ENCODE results near the gene IRS1.
"Not testable (repeated sequence)": the region's sequence is repeated elsewhere in the genome, so short reads cannot be mapped to it uniquely, and the experiment has no call there.

The IRS1 gene

GRCh38 chr2:226799211-226799975 is at the start of gene IRS1:
TSS of gene IRS1 (minus strand) at chr2:226799820. CDS start at chr2:226798738, 1,082 bp downstream.
- no peak for DNase-seq

- DNase-seq, result no peak
Measured at GRCh38 chr2:226849349-226849748, 49.7 kb upstream of the IRS1 start.

- no peak for DNase-seq
Measured at GRCh38 chr2:226847511-226847910, 47.9 kb upstream of the IRS1 start.

GRCh38 chr2:226847090-226847489 is 47.5 kb upstream of the IRS1 start:
- no peak for DNase-seq

GRCh38 chr2:226845386-226846116 is 45.9 kb upstream of the IRS1 start:
- no peak for DNase-seq

- not testable (repeated sequence) for DNase-seq
Measured at GRCh38 chr2:226843001-226843400, 43.4 kb upstream of the IRS1 start.

- DNase-seq, result no peak
Measured at GRCh38 chr2:226839951-226840350, 40.3 kb upstream of the IRS1 start.

- DNase-seq, result no peak
Measured at GRCh38 chr2:226839161-226839560, 39.5 kb upstream of the IRS1 start.

- no peak for DNase-seq
Measured at GRCh38 chr2:226838722-226839121, 39.1 kb upstream of the IRS1 start.

- DNase-seq, result no peak
Measured at GRCh38 chr2:226837787-226838603, 38.4 kb upstream of the IRS1 start.

- DNase-seq, result no peak
Measured at GRCh38 chr2:226837334-226837733, 37.7 kb upstream of the IRS1 start.

GRCh38 chr2:226836548-226836885 is 36.9 kb upstream of the IRS1 start:
- no peak for DNase-seq

- peak; percentile 80 for DNase-seq
Measured at GRCh38 chr2:226835796-226836547, 36.4 kb upstream of the IRS1 start, which contains the start of gene RHBDD1. TSS of gene RHBDD1 (plus strand) at chr2:226836054. CDS start at chr2:226864694, 28,640 bp downstream.

- DNase-seq, result no peak
Measured at GRCh38 chr2:226835420-226835795, 35.8 kb upstream of the IRS1 start.

- not testable (repeated sequence) for DNase-seq
Measured at GRCh38 chr2:226834880-226835279, 35.3 kb upstream of the IRS1 start.

- DNase-seq, result no peak
Measured at GRCh38 chr2:226832061-226832460, 32.4 kb upstream of the IRS1 start.

- no peak for DNase-seq
Measured at GRCh38 chr2:226831266-226831665, 31.6 kb upstream of the IRS1 start.

- DNase-seq, result no peak
Measured at GRCh38 chr2:226829721-226830631, 30.4 kb upstream of the IRS1 start.

GRCh38 chr2:226828191-226828590 is 28.6 kb upstream of the IRS1 start:
- no peak for DNase-seq

GRCh38 chr2:226825056-226825455 is 25.4 kb upstream of the IRS1 start:
- DNase-seq, result no peak

- DNase-seq, result no peak
Measured at GRCh38 chr2:226818930-226819329, 19.3 kb upstream of the IRS1 start.

Data from SIG-M5 (cell line).